IPS-18c (cell line): ENCODE data around the gene PPP6R1.
"Not testable (repeated sequence)": the region's sequence is repeated elsewhere in the genome, so short reads cannot be mapped to it uniquely, and the experiment has no call there.

Source experiments
- H3K4me3 ChIP-seq: 2 replicates; pipeline ENCODE4 v1.7.0; 2013; ENCODE audit warnings: low read depth, mild to moderate bottlenecking, low read length, moderate library complexity; ENCODE audit not compliant: insufficient read depth
- H3K9me3 ChIP-seq: one replicate; pipeline ENCODE4 v1.6.1; 2013; ENCODE audit warnings: mild to moderate bottlenecking, low read length, moderate library complexity; ENCODE audit not compliant: control insufficient read depth, insufficient read depth

The PPP6R1 gene

DNA sequence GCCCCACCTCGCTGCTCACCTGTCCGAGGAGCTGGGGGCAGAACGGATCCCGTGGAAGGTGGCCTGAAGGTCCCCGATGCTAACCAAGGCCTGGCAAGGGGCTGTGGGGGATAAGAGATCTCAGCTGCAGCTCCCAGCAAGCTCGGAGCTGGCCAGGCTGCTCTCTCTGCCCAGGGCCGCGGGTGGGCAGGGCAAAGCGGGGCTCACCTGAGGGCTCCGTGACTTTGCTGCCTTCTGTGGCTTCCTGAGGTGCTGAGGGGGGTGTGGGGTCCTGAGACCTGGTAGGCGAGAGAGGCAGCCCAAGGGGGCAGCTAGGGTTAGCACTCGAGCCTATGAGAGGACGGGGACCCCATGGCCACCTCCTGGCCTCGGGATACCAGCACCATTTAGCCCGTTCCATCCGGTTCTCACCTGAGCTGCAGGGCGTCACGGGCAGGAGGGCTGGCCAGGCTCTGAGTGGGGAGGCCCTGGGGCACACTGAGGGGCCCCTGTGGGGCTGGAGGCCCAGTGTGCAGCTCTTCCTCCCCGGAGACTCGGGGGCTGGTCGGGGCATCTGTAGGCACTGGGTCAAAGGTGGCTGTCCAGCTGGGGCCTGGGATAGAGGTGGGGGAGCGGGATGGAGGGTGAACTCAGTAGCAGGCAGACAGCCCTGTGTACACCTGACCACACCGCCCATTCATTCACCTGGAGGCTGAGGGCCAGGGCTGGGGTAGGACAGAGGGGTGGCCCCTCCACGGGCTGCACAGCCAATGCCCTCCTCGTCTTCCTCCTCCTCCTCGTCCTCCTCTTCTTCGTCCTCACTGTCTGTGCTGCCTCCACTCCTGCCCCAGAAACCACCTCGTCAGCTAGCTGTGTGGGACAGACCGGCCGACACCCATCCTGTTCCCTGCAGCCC is 27.2 kb downstream of the PPP6R1 start:
- no peaks in the 10 kb centered on the region for H3K9me3 ChIP-seq
- no peak overlapping the region for H3K4me3 ChIP-seq

DNA sequence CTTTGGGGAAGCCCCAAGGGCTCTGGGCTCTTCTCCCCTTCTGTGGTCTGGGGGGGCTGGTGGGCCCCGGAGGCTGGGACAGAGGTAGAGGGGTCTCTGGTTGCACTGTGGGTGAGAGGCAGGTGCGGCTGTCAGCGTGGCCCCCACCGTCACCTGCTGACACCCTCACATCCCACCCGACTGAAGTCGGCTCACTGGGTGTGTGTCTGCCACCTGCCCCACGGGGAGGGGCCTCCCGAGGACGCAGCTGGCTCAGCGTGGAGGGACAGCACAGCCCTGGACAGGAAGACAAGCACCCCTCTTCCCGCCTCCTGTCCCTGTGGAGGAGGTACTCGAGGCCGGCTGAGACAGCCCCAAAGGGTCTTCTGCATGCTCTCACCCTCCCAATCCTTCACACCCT is 28.0 kb downstream of the PPP6R1 start:
- no peaks in the 10 kb centered on the region for H3K9me3 ChIP-seq
- no peak overlapping the region for H3K4me3 ChIP-seq

DNA sequence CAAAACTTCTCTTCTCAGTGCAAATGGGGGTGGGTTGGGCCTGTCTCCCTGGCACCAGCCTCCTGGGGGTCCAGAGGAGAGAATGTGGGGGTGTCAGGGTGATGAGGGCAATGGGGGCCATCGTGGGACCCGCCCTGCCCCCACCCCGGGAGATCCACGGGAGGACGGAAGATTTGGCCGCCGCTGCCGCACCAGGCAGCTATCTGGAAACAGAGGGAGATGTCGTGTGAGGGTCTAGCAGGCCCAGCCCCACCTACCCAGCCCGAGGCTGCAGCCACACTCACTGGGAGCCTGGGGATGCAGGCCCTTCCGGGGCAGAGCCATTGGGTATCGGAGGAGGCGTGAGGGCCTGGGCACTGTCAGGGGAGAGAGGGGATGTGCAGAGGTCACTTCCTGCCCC is 28.5 kb downstream of the PPP6R1 start:
- H3K4me3 ChIP-seq = no peak overlapping the region
- no peaks in the 10 kb centered on the region for H3K9me3 ChIP-seq

DNA sequence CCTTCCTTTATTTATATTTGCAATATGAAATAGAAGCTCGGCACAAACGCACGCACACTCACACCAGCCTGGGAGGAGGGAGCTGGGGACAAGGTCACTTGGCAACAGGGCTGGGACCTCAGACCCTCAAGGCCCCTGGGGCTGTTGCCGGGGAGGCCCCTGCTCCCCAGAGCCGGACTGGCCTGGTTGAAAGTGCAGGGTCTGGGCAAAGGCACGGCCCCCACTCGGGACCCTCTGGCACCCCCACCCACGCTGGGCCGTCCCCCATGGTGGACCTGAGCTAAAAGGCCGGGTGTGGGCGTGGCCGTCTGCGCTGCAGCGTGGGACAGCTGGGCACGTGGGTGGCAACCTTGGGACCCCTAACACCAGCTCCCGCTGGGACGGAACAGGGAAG is 29.0 kb downstream of the PPP6R1 start:
- H3K4me3 ChIP-seq = no peak overlapping the region
- H3K9me3 ChIP-seq = no peaks in the 10 kb centered on the region

DNA sequence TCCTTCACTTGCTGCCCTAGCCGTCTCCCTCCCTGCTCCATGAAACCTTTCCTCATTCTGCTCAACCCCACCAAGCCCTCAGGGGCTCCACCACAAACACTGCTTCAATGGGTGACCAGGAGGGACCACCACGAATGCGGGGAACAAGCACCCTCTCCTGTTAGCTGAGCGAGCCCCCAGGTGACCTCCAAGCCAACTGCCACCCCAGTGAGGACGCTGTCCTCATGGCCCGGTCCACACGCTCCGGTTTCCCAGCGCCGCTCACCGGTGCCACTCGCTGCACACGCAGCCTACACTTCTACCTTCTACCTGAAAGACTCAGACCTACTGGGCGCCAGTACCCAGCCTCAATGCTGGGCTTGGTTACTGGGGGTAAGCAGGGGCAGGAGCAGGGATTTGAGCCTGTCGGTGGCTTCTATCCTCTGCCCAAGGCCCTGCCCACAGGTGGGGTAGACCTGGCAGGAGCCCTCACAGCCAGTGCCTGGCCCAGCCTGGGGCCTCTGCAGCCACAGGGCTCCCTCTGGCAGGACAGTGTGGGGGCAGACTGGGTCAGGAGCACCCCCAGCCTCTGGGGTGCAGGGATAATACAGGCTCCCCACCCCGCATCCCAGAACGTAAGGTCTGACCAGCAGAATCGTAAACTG is 29.6 kb downstream of the PPP6R1 start:
- no peak overlapping the region for H3K4me3 ChIP-seq

DNA sequence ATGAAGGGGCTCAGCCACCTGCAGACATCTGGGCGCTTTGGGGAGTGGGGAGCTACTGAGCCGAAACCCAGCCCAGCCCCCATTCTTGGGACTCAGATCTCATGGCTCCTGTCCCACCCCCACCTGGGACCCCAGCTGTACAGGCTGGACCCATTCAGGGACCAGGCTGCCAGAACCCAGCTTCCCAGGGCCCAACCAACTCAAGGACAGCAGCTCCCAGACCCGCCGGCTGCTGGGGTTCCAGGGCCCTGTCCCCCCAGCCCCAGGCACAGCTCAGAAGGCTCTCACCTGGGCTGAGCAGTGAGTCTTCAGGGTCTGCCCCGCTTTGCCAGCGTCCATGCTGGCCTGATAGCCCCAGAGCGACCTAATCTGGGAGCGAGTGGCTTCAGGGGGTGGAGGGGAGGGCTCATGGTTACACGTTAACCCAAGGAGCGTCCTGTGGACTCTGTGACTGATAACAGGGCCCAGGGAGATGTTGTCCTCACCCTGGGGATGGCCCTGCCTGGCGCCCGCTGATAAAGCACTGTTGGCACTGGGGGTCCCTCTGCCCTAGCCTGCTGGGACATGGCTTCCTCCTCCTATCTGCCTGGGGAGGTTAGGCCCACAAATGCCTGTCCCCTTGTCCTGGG is 30.3 kb downstream of the PPP6R1 start, which contains the start of gene TMEM86B:
TMEM86B (minus strand) TSS at position 361 of the 629 bp plus-strand sequence; CDS start at position 339, 22 bp downstream.
- no peaks in the 10 kb centered on the region for H3K9me3 ChIP-seq
- H3K4me3 ChIP-seq = no peak within 1 kb of the TSS

More for the DNA sequence above, 29.6 kb downstream of the PPP6R1 start:
- no peaks in the 10 kb centered on the region for H3K9me3 ChIP-seq

DNA sequence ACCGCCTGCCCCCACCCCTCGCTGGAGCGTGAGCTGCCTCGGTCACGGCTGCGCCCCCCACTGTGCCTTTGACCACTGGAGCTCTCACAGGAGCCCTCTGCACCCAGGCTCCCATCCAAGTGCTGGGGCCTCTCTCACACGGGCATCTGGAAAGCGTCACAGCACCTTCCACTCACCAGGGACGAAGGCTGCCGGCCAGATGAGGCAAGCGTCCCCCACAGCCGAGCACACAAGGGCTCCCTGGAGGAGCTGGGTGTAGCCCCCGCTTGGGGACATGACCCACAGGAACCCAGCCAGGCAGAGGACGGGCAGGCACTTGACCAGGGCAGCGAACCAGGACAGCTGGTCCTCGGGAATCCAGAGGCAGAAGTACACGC is 30.8 kb downstream of the PPP6R1 start:
- H3K9me3 ChIP-seq = no peaks in the 10 kb centered on the region
- no peak overlapping the region for H3K4me3 ChIP-seq

DNA sequence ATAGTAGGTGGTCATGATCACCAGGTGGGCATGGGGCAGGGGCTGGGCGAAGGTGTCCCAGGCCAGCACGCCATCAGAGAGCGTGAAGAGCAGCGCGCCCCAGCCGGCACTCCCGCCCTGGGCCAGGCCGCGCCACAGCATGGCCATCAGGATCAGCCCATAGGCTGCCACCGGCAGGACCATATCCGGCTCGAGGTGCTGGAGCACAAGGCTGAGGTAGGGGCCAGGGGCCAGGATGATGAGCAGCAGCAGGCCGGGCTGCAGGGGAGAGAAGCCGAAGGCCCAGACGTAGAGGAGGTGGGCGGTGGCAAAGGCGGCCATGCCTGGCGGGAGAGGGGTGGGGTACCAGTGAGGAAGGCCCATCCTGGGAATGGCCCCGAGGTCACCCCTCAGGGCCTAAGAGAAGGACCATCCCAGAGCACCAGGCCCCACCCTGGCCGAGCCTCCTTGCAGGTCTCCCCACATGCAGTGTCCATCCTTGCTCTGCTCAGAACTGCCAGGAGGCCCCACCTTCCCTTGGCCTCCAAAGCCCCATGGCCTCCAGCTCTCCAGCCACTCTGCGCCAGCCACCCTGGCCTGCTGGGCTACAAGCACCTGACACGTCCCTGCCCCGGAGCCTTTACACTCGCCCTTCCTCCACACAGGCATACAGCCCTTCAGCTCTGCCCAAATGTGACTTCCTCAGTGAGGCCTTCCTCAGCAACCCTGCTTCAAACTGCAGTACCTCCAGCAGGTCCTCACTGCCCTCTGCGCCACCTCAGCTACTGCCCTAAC is 31.4 kb downstream of the PPP6R1 start:
- Histone ChIP-seq H3K9me3 (no peaks in the 10 kb centered on the region), H3K4me3 (no peak overlapping the region)

DNA sequence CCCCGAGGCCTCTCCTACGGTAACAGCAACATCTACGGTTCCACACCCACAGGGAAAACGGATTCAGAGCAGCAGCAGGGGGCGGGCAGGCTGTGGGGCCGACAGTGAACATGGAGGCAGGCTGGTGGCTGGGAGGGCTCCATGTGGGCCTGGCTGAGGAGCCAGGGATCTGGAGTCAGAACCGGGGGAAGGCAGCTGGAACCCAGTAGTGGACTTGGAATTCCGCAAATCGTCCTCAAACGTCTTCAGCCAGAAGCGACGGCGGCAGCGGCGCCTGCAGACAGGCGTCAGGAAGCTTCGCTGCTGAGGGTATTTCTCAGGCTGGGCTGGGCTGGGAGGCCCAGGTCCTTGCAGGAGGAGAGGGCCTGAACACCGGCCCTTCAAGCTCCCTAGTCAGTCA is 32.0 kb downstream of the PPP6R1 start:
- no peaks in the 10 kb centered on the region for H3K9me3 ChIP-seq
- H3K4me3 ChIP-seq = no peak overlapping the region

DNA sequence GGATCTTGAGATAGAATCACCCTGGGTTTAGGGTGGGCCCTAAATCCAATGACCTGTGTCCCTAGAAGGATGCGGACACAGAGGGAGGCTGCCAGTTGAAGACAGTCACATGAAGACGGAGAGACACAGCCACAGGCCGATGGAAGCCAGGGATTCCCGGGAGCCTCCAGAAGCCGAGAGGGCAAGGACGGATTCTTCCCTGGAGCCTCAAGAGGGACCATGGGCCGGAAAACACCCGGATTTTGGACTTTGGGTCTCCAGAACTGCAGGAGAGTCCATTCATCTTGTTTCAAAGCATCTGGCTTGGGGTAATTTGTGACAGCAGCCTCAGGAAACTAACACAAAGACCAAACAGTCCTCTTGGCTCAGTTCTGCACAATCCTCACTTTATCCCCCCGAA is 32.5 kb downstream of the PPP6R1 start:
- Histone ChIP-seq H3K4me3 (no peak overlapping the region), H3K9me3 (no peaks in the 10 kb centered on the region)

DNA sequence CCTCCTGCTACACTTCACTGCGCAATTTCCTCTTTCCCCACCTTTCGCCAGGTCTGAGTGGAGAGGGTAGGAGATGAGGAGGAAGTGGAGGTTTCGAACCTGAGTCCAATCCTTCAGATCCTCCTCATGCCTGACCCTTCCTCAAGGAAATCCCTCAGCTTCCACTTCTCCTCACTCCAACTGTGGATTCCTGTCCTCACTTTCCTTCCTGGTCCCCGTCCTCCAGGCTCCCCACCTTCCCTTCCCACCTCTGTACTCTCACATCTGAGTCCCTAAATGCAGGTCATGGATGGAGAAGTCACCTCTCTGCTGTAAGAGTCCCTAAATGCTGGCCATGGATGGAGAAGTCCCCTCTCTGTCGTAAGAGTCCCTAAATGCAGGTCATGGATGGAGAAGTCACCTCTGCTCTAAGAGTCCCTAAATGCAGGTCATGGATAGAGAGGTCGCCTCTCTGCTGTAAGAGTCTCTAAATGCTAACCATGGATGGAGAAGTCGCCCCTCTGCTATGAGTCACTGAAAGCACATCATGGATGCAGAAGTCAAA is 33.3 kb downstream of the PPP6R1 start:
- no peak overlapping the region for H3K4me3 ChIP-seq
- no peaks in the 10 kb centered on the region for H3K9me3 ChIP-seq

DNA sequence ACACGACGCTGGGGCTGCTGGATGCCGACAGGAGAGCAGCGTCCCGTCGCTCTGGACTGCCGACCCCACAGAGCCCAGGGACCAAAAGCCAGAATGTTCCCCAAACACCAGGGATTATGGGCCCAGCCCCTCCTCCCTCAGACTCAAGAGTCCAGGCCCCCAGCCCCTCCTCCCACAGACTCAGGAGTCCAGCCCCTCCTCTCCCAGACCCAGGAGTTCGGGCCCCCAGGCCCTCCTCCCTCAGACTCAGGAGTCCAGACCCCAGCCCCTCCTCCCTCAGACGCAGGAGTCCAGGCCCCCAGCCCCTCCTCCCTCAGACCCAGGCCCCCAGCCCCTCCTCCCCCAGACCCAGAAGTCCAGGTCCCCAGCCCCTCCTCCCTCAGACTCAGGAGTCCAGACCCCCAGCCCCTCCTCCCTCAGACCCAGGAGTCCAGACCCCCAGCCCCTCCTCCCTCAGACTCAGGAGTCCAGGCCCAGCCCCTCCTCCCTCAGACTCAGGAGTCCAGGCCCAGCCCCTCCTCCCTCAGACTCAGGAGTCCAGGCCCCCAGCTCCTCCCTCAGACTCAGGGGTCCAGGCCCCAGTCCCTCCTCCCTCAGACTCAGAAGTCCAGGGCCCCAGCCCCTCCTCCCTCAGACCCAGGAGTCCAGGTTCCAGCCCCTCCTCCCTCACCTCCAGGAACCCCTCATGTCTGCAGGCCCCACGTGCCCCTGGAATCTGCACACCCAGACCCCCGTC is 34.0 kb downstream of the PPP6R1 start:
- H3K4me3 ChIP-seq, H3K9me3 ChIP-seq: not testable (repeated sequence)

DNA sequence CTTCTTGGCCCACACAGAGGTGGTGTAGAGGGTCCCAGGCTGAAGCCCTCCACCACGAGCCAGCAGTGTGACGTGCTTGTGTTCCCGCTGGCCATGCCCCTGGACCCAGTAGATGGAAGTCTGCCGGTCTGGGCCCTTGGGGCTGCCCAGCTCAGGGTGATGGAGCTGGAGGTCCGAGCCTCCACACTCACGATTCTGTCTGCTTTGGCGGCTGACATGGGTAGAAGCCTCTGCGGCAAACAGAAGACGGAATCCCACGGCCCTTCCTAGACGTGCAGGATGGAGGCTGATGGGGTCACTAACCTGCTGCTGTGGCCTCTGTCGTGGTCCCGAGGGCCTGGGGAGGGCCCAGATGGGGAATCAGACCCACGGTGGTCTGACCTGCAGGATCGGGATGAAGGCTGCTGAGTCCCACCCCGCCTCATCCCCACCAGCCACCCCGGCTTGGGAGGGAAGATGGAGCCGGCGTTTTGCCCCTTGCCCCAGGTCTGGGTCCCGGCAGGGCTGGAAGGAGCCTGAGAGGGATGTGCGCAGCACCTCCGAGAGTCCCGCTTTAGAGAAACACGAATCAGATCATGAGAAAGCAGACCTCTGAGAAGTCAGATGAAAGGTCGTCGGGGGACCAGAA is 34.7 kb downstream of the PPP6R1 start:
- no peak overlapping the region for H3K4me3 ChIP-seq
- peaks cover 4% of the 10 kb centered on the region for H3K9me3 ChIP-seq

DNA sequence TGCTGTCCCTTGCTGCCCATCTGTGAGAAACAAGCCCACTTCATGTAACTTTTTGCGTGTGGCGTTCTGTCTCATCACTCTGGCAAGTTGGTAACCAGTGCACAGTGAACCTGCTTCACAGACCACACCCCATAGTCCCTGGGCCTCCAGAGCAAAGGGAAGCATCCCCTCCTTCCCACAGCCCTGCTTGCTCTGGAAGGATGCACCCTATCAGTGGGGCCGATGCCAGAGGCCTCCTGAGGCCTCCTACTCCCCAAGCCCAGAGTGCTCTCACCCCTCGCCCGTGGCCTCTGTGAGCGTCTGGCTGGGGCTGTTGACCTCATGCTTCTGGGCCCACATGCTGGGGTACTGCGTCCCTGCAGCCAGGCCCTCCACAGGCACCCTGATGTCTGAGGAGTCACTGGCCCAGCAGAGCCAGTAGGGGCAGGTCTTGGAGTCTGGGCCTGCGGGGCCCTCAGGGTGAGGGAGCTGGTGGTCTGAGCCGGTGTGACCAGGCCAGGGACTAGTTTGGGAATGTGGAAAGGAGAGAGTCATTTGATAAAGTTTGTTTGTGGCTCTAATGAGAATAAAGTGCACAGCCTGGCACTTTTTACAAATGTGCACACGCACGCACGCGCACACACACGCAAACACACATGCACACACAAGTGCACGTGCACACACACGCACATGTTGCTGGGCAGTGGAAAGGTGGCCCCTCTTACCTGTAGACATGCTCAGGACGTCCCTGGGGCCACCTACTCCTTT is 35.4 kb downstream of the PPP6R1 start:
- no peak overlapping the region for H3K4me3 ChIP-seq

DNA sequence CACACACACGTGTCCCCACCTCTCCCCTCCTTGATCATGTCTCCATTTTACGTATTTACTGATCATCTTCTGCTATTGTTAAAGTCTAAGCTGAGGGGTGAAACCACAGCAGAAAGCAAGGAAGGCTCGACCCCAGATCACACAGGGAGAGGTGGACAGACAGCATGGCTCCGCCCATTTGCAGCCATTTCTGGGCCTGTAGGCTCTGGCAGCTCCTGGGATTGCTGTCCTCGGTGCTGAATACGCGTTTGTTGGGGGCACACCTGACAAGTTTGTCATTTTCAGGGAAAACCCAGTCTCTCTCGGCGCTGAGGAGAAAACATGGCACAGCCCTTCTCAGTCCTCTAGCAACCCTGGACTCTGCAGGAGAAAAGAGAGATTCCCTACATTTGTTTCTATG is 38.3 kb downstream of the PPP6R1 start:
- H3K9me3 ChIP-seq = peaks cover 4% of the 10 kb centered on the region
- H3K4me3 ChIP-seq = no peak overlapping the region

More for the DNA sequence above, 35.4 kb downstream of the PPP6R1 start:
- H3K9me3 ChIP-seq = peaks cover 4% of the 10 kb centered on the region
